Measurements from ENCODE around the gene ITIH5.

ITIH5 gene

GRCh38 chr10:7625836-7626235, 40.9 kb downstream of the ITIH5 start:
- no peak for DNase-seq

DNA sequence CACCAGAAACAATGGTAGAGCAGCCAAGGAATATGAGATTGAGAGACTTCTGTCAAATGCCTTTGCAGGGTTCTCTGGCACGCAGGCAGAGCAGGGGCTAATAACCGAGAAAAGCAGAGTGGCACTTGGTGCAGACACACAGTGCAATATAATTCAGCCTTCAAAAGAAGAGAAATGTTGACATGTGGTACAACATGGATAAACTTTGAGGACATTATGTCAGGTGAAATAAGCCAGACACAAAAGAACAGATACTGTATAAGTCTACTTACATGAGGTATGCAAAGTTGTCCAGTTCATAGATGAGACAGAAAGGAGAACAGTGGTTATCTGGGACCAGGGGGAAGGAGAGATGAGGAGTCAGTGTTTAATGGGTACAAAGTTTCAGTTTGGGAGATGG, 41.8 kb downstream of the ITIH5 start:
- no peak for DNase-seq

- DNase-seq: no peak
Measured at GRCh38 chr10:7622969-7623368, 43.8 kb downstream of the ITIH5 start.

GRCh38 chr10:7618461-7618860, 48.3 kb downstream of the ITIH5 start:
- no peak for DNase-seq

DNA sequence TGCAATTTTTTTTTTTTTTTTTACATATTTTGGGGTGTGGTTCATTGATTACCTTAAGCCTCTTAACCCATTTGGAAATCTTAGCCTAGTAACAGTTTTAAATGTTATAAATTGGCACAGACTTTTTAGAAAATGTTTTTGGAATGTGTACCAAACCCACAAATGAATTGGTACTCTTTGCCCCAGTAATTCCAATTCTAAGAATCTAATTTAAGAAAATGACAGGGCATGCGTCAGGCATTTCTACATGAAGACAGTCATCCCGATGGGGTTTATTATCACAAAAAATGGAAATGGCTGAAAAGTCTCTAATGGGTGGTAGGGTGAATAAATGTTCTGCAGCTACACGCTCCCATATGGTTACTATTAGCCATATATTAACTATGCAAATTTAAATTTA, 54.9 kb downstream of the ITIH5 start:
- DNase-seq: no peak

- DNase-seq: no peak
Measured at GRCh38 chr10:7610651-7611389, 55.9 kb downstream of the ITIH5 start.

DNA sequence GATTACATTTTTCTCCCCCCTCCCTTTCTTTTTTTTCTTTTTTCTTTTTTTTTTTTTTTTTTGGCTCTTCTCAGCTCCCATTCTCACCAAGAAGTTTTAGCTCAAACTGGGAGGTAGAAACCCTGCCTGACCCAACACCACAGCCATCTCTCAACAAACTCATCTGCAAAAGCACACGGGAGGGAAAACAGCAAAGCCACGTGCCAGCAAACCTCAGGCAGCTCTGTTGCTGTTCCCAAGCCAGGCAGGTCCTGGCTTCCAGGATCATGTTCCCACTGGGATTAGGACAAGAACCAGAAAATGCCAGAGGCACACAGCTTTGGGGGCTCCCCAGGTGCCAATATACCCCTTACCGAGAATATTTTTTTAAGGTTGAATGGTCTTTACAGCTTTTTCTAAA, 56.7 kb downstream of the ITIH5 start:
- DNase-seq: no peak

DNA sequence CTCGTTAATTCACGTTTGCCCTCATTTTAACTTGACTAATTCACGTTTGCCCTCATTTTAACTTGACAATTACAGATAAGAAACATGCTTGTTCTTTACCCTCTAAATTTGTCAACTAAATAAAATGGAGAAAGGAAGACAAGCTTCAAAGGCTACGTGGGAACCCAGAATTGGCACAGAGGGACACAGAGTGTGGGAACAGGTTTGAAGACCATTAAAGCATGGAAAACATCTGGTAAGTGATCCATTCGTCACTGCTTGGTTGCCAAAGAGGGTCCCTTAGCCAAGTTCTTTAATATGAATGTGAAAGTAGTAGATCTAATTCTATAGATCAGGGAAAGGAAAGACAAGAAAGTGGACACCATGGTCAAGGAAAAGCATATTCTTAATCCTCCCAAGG, 57.2 kb downstream of the ITIH5 start:
- no peak for DNase-seq

GRCh38 chr10:7608001-7608400, 58.8 kb downstream of the ITIH5 start:
- DNase-seq: no peak

- DNase-seq: no peak
Measured at GRCh38 chr10:7606951-7607404, 59.8 kb downstream of the ITIH5 start.

- DNase-seq: no peak
Measured at GRCh38 chr10:7605565-7606295, 61.0 kb downstream of the ITIH5 start.

DNA sequence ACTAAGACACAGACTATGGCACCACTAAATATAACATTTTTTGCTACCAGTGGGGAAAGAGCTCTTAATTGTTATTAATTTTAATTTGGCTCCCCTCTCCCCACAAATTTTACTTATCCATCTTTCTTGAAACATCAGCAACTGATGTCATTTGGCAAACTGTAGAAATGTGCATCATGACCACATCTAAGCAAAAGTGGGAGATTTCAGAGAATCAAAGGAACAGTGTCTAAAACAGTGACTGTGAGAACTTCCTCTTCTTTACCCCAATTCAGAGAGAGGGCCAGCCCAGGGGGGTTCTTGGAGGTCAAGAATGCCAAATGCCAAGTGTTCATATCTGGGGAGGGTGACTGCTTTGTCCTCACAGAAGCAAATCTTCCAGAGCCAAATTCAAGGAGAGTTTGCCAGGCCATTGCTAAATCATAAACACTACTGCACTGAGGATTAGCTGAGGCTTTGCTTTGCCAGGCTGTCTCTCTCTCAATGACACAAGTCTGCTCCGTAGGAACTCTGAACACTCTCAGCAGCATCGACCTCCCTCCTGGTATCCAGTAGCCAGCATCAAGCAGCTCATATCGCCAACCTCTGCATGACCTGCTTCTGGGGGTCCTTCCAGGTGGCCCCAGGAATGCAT, 65.6 kb downstream of the ITIH5 start:
- no peak for DNase-seq

DNA sequence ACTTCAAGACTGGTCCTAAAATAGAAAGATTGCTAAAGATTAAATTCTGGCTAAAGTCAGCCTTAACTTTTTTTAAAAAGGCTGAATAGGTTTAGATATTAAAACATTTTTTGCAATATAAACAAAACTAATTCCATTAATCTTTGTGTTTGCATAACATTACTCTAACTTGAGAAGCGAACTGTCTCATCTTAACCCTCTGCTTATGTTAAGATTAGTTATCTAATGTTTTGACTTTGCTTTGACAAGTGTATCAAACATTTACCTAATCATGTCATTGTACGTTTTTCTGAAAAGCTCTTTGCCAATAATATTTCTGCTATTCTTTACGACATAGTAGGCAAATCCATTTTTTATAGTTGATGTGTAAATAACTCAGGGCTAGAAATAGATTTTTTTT, 68.0 kb downstream of the ITIH5 start:
- no peak for DNase-seq

GRCh38 chr10:7596356-7596755, 70.4 kb downstream of the ITIH5 start:
- DNase-seq: no peak

DNA sequence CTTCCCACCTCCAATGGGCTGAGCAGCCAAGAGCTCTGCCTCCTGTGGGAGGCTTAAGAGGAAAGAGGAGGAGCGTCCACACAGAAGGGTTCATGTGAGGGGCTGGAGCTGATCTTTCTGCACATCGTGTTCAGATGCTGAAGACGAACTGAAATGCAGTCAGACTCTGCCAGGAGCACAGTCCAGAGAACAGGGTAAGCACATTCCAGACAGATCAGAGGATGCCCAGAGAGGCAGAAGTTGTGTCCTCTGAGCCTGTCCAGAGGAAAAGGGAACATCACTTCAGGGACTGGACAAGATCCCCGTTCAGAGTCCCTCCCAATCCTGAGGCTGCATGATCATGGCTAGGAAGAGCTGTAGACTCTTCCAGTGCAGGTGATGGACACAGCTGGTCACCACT, 72.9 kb downstream of the ITIH5 start:
- DNase-seq: no peak

DNA sequence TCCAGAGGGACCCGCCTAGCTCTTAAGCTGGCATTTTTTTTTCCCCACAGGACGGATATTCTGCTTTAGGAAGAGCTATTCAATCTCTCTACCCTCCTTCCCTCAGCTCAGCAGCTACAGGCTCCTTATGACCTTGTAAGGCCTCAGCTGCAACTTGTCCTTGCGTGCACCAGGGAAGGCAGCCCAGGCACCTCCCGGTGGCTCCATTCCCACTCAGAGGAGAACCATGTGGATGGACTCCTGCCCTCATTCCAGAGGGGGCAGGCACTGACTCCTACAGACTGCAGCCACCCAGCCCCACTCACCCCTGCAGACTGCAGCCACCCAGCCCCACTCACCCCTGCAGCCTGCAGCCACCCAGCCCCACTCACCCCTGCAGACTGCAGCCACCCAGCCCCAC, 73.7 kb downstream of the ITIH5 start:
- DNase-seq: no peak

DNA sequence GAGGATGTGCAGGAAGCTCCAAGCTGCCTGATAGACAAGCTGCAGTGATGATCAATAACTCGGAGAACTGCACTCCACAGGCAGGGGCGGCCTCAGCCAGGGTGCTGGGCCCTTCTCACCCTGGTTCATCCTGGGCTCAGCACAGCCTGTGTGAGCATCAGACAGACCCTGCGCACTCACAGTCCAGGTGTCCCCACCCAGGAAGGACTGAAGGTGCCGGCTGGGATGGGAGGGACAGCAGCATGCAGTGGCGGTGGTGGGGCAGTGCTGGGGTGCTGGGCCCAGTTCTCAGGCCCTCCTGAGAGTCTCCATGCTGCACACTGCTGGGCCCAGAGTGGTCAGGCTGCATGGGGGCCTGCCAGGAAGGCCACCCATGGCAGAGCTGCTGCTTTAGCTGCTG, 74.1 kb downstream of the ITIH5 start:
- no peak for DNase-seq

DNA sequence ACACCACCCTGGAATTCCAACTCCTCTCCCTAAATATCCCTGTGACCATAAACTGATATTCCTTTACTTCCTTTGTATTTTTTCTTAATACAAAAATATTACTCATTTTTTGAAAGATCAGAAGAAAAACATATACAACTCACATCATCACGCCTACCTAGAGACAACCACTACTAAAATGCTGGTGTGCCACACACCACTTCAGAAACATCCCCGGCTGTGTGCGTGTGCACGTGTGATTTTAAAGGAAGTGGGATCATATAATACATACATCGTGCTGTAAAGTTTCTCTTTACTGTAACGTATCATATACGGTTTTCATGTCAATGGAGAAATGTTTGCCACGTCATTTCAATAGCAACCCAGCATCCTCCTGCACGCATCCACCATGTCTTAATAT, 76.5 kb downstream of the ITIH5 start:
- DNase-seq: no peak

- DNase-seq: no peak
Measured at GRCh38 chr10:7589748-7590147, 77.0 kb downstream of the ITIH5 start.

DNA sequence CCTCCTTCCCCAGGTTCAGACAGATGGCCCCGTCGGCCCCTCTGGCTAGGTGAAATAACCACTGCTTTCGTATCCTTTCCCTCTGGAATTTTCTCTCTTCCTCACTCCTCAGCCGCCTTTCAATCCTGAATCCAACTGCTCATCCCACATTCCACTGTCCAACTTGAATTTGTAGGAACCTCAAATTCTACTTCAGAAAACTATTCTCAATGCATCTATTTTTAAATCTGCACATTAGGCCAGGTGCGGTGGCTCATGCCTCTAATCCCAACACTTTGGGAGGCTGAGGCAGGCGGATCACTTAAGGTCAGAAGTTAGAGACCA, 78.9 kb downstream of the ITIH5 start:
- DNase-seq: no peak

DNA sequence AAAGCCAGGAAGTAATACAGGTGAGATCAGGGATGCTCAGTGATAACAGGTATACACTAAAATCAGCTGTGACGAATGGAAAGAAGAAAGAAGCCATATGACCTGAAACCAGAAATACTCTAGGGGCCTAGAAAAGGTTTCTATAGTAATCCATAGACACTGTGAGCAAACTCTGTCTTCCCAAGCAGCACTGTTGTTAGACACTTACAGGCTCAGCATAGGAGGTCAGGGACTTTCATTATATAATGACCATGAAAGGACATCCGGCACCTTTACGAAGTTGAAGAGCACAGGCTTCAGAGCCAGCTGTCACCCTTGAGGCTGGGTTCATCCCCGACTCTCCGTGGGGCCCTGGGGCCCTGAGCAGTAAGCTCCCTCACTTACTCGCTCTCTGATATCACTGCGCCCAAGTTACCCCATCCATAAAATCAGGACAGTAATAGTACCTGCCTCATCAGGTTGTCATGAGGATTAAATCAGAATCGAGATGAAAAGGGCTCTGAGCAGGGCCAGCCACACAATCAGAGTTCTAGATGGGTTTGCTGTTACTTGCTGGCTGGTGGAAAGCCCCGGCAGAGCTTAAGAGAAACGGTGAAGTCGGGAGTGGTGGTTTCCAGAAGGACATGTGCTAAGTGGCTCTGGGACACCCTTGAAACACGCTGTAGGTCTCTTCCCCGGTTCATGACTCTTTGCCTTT, 79.5 kb downstream of the ITIH5 start:
- DNase-seq: no peak

DNA sequence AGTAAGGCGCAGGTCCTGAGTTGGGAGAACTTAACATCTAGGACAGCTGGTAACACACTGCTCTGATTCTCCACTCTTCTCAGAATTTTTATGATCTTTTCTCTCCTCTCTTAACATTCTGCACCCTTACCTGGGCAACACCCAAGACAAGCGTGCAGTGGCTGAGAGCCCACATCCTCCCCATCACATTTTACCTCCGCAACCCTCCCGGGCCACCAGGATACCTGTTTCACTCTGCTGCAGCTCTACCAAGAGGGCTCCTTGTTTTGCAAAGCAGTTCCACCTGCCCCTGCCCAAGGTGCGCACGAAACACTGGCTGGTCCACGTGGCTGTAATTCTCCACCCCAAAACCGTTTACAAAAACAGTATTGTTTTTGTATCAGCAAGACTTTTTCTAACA, 81.5 kb downstream of the ITIH5 start:
- no peak for DNase-seq

DNA sequence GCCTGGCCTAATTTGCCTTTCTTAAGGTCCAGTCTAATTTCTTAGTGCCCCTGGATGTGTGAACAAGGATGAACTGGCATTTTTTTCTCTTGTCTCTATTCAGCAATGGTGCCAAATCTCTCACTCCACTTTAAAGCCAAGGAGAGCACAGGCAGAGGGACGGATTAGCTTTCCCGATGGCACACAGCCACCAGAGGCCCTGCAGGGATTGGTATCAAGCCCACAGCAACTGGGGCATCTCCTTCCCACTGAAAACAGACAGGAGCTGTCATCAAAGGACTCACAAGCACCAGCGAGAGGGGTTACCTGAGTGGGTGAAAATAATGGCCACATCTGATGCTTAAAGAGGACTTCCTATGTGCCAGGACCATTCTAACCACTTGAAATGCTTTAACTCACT, 83.1 kb downstream of the ITIH5 start:
- DNase-seq: no peak

- no peak for DNase-seq
Measured at GRCh38 chr10:7580520-7580919, 86.2 kb downstream of the ITIH5 start.

All from NCI-H1436 (cell line).